Retinal pigment epithelial cell (primary cell): ENCODE data around the gene MET.

ENCODE experiments used
- DNase-seq: peaks from one replicate; pipeline ENCODE4 v3.0.0-alpha.2; 2010; ENCODE audit warnings: low read depth
- H3K4me3 ChIP-seq: 2 replicates; pipeline ENCODE4 v1.5.1; 2011; ENCODE audit warnings: mild to moderate bottlenecking, low read length, control low read depth, moderate library complexity
- CTCF ChIP-seq: conservative IDR thresholded peaks from 2 replicates; pipeline ENCODE4 v1.5.1; 2011; ENCODE audit warnings: low read depth, low read length, control low read depth, inconsistent platforms

The MET gene

GRCh38 chr7:116665332-116665996 is 6.5 kb upstream of the MET start:
- no peak overlapping the region for H3K4me3 ChIP-seq
- DNase-seq: no peak
- TF ChIP-seq CTCF: no peak

GRCh38 chr7:116669769-116670168 is 2.2 kb upstream of the MET start:
- no peak for TF ChIP-seq CTCF
- H3K4me3 ChIP-seq: no peak overlapping the region
- no peak for DNase-seq

DNA sequence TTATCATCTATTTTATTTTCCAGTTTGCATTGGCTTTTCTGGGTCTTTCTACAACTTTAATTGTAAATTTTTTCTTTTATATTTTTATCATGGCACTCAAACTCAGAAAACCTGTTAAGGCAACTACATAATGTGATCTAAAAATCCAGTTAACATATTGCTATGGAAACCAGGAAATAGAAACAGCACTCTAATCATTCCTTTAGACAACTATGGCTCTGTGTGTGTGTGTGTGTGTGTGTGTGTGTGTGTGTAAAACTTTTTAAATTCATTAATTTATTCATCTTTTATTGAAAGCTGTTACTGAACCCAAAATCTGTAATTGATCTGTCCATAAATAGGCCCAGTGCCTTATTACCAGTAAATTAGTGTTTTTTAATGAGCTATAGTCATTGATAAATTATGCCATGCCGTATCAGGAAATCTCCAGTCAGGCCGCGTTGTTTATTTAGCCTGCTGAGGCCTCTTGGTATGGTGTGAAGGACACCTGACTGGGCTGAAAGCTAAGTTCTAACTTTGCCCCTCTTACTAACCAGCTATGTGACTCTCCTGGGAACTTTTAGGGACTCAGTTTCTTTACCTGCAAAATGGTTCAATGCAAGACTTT is 1.5 kb upstream of the MET start:
- DNase-seq: no peak
- no peak for TF ChIP-seq CTCF
- no peak overlapping the region for H3K4me3 ChIP-seq

DNA sequence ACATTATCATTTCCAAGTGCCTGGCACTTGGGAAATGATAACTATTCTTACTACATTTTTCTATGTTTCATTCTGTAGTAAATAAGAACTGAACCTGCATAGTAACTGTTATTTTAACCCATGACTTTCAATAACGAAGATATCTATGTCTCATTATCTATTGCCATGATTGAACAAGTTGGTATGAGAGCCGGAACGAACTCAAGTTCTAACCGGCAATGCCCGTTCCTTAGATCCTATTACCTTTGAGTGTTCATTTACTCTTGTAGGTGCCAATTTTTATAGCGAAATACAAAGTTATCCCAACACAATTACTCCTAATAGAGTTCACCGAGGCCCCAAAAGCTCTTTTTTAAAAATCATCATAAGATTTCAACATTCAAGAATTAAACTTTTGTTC is 885 bp upstream of the MET start:
- no peak for DNase-seq
- TF ChIP-seq CTCF: no peak
- peak overlapping the region; percentile 60 for H3K4me3 ChIP-seq

DNA sequence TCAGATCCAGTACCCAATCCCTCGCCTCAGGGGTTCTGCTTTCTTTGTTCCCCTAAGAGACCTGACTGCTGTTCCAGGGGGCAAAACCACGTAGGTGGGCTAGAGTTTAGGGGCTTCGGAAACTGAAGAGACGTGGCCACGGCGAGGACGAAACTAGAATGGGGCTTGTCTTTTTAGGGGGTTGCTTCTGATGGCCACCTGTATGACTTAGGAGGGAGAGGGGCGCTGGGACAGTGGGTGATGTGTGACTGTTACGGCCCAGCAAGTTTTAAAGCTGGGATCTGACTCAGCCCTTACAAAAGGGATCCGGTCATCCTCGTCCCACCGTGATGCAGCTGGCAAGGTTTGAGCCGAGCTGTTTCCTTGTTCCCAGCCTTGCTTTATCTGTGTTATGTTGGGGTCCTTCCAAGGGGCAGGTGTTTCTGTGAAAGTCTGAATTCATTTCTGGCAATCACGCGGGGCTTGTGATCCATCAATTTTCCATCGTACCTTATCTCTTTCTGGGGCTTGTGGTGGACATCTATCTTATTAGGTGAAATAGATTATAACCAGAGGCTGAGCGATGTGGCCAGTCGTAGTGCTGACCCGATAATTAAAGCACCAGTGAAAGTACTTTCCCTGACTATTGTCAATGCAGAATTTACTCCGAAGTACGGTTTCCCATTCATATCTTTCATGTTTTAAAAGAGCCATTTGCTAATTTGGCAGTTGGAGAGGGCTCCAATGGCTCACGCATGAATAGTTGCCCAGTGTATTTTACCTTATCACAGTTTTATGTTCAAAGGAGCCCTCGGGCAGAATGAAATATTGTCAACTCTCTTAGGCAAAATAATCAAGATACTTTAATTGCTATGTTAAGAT is 830 bp downstream of the MET start:
- TF ChIP-seq CTCF: no peak
- peak overlapping the region; percentile 97 for H3K4me3 ChIP-seq
- DNase-seq: no peak

DNA sequence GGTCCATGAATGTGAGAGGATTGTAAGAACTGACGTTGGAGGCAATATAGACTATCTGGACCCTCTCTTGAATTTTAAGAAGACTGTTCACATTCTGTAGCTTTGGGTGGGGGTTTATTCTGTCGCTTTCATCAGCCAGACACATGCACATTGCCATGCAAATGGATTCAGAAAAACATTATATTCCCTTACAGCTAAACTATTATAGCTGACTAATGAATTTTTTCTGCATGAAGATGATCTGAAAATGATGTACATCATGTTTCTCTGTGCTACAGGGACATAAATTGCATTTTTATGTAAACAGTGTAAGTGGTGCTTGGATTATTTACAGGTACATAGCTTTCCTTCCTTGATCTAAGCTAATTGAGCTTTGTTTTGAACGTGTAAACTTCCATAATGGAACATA is 1.5 kb downstream of the MET start:
- peak overlapping the region; percentile 97 for H3K4me3 ChIP-seq
- TF ChIP-seq CTCF: no peak
- no peak for DNase-seq
